ENCODE data around the gene IL17D.
"Not testable (repeated sequence)": the region's sequence is repeated elsewhere in the genome, so short reads cannot be mapped to it uniquely, and the experiment has no call there.

Gene IL17D, protein sequence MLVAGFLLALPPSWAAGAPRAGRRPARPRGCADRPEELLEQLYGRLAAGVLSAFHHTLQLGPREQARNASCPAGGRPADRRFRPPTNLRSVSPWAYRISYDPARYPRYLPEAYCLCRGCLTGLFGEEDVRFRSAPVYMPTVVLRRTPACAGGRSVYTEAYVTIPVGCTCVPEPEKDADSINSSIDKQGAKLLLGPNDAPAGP

DNA sequence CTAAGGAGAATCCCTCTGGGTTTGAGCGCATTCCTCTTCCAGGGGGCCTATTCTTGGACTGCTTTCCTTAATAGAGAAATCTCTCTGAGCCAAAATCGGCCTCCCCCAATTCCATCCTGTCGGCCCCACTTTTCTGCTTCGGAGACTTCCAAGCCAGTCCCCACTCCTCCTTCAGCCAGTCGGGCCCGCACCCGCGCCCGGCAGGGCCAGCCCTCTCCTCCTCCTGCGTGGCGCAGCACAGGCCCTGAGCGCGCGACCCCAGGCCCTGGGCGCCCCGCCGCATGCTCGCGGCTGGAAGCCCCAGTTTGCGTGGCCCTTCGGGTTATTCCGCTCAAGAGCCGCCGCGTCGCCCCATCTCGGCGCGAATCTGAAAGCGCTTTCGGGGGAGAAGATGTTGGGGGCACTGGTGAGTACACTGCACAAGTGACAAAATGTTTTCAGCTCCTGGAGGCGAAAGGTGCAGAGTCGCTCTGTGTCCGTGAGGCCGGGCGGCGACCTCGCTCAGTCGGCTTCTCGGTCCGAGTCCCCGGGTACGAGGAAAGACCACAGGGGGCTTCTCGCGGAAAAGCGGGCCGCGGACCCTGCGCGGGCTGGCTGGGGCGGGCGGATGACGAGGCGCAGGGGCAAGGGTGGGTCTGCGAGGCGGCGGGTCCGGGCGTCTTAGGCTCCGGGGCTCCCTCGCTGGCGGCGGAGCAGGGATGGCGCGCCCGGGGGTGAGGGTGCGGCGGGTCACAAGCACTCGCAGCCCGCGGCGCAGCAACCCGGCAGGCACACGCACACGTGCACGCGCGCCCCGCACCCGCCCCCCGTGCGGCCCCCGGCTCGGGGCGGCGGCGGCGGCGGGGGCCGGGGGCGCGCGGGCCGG is at the start of gene IL17D:
Gene IL17D, plus strand, starts transcription at position 785 of the 865 bp plus-strand sequence. CDS start 303 bp downstream, outside the sequence.
- peak; percentile 53 for DNase-seq

GRCh38 chr13:20654156-20654555 is 49.3 kb upstream of the IL17D start:
- DNase-seq, result no peak

GRCh38 chr13:20658451-20659040 is 45.0 kb upstream of the IL17D start:
- no peak for DNase-seq

- no peak for DNase-seq
These were observed 39.1 kb upstream of the IL17D start for GRCh38 chr13:20664351-20664750.

DNA sequence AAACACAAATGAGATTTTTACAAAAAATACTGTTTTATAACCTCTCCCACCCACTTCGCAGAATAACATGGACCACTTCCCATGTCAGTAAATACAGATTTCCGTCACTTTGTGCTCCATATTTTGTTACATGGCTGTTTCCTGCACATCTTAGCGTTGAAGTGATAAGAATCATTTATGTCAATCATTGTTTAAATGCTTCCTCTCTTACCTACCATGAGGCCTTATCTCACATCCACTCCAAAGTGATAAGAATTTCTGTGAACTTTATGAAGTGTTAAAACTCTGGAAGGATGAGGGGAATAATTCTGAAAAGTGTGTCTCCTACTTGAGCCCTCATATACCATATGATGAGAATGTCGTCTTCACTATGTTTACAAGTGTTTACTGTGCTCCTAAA is 36.6 kb upstream of the IL17D start:
- DNase-seq, result no peak

GRCh38 chr13:20667857-20668437 is 35.6 kb upstream of the IL17D start:
- DNase-seq, result no peak

GRCh38 chr13:20669162-20669561 is 34.3 kb upstream of the IL17D start:
- DNase-seq, result no peak

- DNase-seq, result no peak
These were observed 31.7 kb upstream of the IL17D start for GRCh38 chr13:20671789-20672188.

DNA sequence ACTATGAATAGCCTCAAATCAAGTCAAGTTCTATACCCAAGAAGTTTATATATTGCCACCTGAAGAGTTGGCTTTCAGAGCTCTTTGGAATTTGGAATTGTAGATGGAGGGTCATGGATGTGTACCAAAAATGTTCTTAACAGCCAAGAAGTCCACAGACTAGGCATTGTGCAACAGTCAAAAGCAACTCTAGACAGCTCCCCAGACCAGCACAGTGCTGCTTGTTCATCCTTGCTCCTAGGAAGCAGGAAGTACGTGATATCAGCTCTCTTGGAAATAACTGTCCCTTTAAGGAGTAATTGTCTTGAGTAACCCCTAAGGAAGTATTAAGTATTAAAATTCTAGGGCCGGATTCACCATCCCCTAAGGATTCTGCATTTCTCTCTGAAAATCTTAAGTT is 30.7 kb upstream of the IL17D start:
- no peak for DNase-seq

DNA sequence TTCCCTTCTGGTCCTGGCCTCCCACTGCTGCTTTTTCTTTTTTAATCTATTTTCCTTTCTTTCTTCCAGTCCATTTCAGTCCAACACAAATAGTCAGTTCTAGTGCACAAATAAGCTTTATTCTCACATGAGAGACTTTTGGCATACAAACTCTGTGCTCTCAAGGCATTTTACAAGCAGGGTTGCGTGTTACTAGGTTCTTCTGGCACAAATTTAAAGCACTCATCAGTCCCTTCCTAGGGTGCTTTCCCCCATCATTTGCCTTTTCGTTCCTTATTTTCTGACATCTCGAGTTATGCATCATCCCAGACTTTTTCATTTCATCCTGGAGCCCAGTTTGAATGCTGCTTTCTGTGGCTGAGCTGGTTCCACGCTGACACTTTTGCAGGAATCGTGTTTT is 29.8 kb upstream of the IL17D start:
- no peak for DNase-seq

DNA sequence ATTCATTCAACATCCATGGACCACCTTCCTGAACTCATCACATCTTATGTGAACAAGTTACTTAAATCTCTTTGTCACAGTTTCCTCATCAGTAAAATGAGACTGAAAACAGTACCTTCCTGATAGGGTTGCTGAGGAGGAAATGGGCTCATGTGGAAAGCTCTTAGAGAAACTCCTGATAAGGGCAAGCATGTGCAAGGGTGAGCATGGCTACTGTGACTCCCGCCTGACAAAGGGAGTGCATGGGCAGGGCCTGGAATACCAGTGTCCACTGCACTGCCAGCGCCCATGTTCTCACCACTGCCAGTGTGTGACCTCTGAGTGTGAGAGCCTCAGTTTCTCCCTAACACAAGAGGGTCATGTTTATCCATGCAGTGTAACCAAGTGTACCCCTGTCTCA is 27.3 kb upstream of the IL17D start:
- DNase-seq, result no peak

- DNase-seq, result not testable (repeated sequence)
These were observed 24.9 kb upstream of the IL17D start for GRCh38 chr13:20678606-20679005.

GRCh38 chr13:20679879-20680278 is 23.6 kb upstream of the IL17D start:
- DNase-seq, result no peak

DNA sequence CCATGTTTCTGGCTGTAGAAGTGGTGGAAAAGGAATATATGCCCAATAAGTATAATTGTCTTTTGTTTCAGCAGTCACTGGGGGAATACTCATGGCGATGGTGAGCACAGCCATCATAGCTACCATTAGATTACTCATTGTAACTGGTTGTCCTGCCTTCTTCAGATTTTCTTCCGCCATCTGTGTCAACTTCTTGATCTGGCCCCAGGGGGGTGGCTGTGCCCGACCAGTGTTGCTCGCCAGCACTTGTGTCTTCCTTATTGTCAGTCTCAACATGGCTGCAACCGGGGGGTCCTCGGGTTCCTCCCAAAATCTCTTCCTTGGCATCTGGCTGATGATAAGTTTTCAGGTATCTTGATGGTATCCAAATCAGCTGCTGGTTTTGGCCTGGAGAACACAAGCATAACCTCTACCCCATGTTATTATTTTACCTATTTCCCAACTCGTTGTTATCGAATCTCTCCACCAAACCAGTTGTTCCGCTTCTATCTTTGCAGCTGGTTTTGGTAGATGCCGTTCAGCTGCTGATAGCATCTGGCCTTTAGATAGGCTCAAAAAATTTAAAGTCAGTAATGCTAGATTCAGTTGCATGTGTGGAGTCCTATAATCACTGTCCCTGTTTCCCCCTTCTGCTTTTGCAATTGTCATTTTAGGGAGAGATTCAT is 23.0 kb upstream of the IL17D start:
- DNase-seq, result no peak

GRCh38 chr13:20681481-20681880 is 22.0 kb upstream of the IL17D start:
- not testable (repeated sequence) for DNase-seq

DNA sequence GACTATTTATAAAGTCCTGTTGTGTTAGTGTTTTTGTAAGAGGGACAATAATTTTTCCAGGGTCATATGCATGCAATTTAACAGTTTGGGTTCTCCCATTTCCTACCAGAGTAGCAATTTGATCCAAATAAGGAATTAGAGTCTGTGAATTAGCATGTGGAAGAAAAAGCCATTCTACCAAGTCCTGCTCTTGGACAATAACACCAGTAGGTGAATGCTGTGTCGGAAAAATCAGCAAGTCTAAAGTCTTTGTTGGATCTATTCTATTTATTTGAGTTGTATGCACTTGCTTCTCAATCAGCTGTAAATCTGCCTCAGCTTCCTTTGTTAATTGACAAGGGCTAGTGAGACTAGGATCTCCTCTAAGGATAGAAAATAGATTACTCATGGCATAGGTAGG is 21.4 kb upstream of the IL17D start:
- DNase-seq, result no peak

DNA sequence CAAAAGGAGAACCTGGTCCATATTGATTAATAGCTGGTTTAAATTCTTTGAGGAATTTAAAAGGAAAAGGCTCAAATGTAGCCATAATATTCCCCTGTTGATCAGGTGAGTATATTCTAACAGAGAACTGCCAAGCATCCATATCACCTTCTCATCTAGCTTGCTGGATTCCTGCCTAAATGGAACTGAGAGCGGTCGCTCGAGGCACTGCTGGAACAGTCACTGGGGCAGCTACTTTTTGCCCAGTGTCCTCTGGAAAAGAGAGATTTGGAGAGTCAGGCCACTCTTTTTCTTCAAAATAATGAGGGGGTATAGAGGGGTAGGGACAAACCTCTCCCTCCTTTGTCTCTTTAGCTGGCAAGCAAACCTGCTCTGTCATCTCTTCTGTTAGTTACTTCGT is 19.5 kb upstream of the IL17D start:
- DNase-seq, result no peak

DNA sequence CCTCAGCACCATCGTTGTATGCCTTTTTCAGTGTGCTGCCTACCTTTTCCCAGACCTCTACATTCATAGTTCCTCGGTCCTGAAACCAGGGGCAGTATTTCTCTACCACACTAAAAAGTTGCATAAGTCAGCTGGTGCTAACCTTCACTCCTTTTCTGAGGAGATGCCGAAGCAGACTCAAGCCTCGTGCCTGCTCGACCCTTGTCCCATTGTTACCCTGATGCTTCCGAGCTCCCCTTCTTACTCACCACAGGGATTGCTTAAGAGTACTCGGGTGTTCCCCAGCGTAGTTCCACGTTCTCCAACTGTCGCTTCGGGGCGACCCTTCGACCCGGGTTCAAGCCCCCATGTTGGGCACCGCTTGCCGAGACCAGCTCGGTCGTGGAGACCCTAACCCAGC is 19.0 kb upstream of the IL17D start:
- DNase-seq, result no peak

DNA sequence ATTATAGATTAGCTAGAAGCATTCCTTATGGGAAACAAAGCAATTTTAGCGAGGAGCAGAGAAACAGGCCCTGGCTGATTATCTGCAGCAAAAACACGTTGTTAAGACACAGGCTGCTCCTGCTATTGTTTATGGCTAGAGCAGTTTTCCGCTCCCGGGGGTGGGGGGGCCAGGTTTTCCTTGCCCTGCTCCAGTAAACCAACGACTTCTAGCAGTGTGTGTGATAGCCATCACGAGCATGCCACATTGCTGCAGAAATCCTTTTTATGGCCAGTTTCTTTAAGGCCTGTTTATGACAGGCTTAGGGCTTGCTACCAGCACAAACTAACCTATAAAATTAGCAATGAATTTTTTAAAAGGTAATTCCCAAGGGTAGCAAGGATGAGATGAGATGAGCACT is 18.4 kb upstream of the IL17D start:
- DNase-seq, result no peak

GRCh38 chr13:20686167-20686566 is 17.3 kb upstream of the IL17D start:
- no peak for DNase-seq

GRCh38 chr13:20686863-20687579 is 16.5 kb upstream of the IL17D start:
- DNase-seq, result no peak

- no peak for DNase-seq
These were observed 14.2 kb upstream of the IL17D start for GRCh38 chr13:20689291-20689690.

DNA sequence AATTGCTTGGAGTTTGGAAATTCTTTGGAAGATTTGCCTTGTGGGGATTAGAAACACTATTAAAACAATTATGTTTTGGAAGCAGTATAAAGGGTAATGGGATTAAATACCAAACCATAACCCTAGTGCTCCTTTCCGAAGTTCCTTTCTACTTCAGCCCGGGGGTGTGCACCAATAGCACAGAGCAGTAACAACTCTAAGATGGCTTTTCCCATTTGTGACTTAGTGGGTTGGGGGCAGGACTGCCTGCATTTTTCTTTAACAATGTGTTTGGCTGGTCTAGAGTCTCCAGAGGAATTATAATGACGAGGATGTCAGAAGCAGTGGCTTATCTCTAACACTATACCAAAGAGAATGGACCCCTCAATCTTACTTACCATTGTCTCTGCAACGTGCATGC is 11.9 kb upstream of the IL17D start:
- DNase-seq, result no peak

All from activated naive CD4-positive, alpha-beta T cell treated with anti-CD3 and anti-CD28 coated beads, Interleukin-2, amount 50 U/mL, for 16 hours (primary cell).